ENCODE results near the gene ANKH.

Gene ANKH

DNA sequence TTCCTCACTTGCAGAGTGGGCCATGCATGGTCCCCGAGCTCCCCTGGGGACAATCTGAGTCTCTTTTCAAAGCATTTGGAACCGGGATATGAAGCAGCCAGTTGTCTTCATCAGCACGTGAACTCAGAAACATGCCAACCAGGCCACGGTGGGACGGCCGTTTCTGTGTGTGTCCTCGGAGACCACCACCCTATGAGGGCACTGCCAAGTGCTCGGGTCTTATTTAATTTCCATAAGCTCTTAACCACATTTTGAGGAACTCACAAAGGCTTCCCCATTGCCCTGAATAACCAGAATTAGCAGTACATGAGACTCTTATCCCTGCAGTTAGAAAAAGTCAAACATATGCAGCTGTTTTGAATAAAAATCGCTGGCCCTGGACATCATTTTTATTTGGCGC is 146.9 kb downstream of the ANKH start:
- H4K20me1 ChIP-seq (ENCODE audit: insufficient read depth): no peaks in the 10 kb centered on the region
- H3K4me2 ChIP-seq: no peak overlapping the region
- no peak overlapping the region for H2AFZ ChIP-seq (ENCODE audit: low read depth)

DNA sequence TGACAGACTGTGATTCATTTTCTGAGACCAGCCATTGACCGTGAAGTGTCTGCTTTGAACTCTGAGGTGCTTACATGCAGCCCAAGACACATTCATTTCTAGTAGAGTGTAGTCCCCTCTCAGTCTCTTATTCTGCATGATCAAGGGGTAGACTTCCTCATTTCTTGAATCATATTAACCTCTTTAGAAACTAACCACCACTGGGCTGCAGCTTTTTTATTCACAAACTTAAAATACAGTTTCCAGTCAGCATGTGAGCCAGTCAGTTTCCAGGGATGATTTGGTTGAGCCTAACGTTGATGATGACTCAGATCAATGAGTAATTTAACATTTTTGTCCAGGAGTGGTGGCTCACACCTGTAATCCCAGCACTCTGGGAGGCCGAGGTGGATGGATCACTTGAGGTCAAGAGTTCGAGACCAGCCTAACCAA is 147.9 kb downstream of the ANKH start:
- no peaks in the 10 kb centered on the region for H4K20me1 ChIP-seq (ENCODE audit: insufficient read depth)
- H3K27me3 ChIP-seq (ENCODE audit: insufficient read depth, low read depth): no peaks in the 10 kb centered on the region
- TF ChIP-seq, protein P1, sequence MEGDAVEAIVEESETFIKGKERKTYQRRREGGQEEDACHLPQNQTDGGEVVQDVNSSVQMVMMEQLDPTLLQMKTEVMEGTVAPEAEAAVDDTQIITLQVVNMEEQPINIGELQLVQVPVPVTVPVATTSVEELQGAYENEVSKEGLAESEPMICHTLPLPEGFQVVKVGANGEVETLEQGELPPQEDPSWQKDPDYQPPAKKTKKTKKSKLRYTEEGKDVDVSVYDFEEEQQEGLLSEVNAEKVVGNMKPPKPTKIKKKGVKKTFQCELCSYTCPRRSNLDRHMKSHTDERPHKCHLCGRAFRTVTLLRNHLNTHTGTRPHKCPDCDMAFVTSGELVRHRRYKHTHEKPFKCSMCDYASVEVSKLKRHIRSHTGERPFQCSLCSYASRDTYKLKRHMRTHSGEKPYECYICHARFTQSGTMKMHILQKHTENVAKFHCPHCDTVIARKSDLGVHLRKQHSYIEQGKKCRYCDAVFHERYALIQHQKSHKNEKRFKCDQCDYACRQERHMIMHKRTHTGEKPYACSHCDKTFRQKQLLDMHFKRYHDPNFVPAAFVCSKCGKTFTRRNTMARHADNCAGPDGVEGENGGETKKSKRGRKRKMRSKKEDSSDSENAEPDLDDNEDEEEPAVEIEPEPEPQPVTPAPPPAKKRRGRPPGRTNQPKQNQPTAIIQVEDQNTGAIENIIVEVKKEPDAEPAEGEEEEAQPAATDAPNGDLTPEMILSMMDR (conservative IDR thresholded peaks at IDR 0.05; ENCODE audit: low read depth, low read length): no peak
- no peak overlapping the region for H3K4me3 ChIP-seq (IDR thresholded peaks at IDR 0.05; ENCODE audit: insufficient read depth, low read depth, low read length)
- H3K4me2 ChIP-seq: no peak overlapping the region
- H3K27ac ChIP-seq: no peak overlapping the region
- H3K4me1 ChIP-seq (ENCODE audit: low read depth, poor library complexity, severe bottlenecking): peaks cover 6% of the 10 kb centered on the region
- no peak overlapping the region for H3K9ac ChIP-seq
- no peaks in the 10 kb centered on the region for H3K79me2 ChIP-seq (ENCODE audit: insufficient read depth, low read depth)
- no peaks in the 10 kb centered on the region for H3K36me3 ChIP-seq (ENCODE audit: insufficient read depth)
- H2AFZ ChIP-seq (ENCODE audit: low read depth): no peak overlapping the region

More for the DNA sequence above, 146.9 kb downstream of the ANKH start:
- Histone ChIP-seq H3K4me3 (IDR thresholded peaks at IDR 0.05; ENCODE audit: insufficient read depth, low read depth, low read length) (no peak overlapping the region), H3K79me2 (ENCODE audit: insufficient read depth, low read depth) (no peaks in the 10 kb centered on the region), H3K4me1 (ENCODE audit: low read depth, poor library complexity, severe bottlenecking) (peaks cover 6% of the 10 kb centered on the region), H3K27ac (no peak overlapping the region), H3K36me3 (ENCODE audit: insufficient read depth) (no peaks in the 10 kb centered on the region), H3K27me3 (ENCODE audit: insufficient read depth, low read depth) (no peaks in the 10 kb centered on the region), H3K9ac (no peak overlapping the region)
- TF ChIP-seq, protein P1 (conservative IDR thresholded peaks at IDR 0.05; ENCODE audit: low read depth, low read length): no peak

DNA sequence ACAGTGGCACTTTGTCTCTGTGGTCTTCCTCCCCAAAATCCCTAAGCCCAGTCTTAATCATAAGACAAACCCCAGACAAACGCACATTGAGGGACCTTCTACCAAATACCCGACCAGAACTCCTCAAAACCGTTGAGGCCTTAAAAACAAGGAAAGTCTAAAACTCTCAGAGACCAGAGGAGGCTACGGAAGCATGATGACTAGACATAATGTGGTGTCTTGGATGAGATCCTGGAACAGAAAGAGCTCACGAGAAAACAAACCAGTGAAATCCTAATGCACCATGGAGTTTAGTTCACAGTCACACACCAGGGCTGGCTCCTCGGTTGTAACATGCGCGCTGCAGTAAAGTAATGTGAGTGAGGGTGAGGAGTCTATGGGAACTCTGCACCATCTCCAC is 148.7 kb downstream of the ANKH start:
- Histone ChIP-seq H3K27me3 (ENCODE audit: insufficient read depth, low read depth) (no peaks in the 10 kb centered on the region), H3K36me3 (ENCODE audit: insufficient read depth) (no peaks in the 10 kb centered on the region), H3K4me3 (IDR thresholded peaks at IDR 0.05; ENCODE audit: insufficient read depth, low read depth, low read length) (no peak overlapping the region), H4K20me1 (ENCODE audit: insufficient read depth) (no peaks in the 10 kb centered on the region), H2AFZ (ENCODE audit: low read depth) (no peak overlapping the region), H3K9ac (no peak overlapping the region), H3K27ac (no peak overlapping the region), H3K4me1 (ENCODE audit: low read depth, poor library complexity, severe bottlenecking) (peaks cover 6% of the 10 kb centered on the region), H3K79me2 (ENCODE audit: insufficient read depth, low read depth) (no peaks in the 10 kb centered on the region), H3K4me2 (no peak overlapping the region)
- TF ChIP-seq, protein P1 (conservative IDR thresholded peaks at IDR 0.05; ENCODE audit: low read depth, low read length): no peak

DNA sequence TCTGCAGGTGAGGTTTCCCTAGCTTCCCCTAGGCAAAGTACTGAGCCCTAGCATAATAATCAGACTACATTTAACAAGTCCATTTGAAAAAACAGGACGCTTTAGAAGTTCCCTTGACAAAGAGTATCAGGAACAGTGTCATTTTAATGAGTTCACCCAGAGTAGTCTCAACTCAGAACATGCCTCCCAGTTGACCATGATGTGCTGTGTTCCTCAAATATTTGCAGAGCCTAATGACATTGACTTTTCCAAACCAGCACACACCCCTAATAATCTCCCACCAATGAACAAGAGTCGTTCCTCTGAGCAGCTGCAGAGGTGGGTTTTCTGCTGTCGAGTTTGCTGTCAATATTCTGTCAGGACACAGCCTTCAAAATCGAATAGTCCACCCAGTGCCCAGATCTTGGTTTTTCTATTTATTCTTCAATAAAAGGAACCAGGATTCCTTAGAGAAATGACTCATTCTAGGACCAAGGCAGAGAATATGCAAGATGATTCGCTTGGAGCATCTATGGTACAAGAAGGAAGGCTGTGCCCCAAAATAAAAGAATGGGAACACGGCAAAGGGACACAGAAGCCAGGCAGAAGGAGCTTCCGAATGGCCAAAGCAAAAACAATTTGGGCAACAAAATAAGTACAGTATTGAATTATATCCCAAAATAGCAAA is 149.5 kb downstream of the ANKH start:
- no peaks in the 10 kb centered on the region for H4K20me1 ChIP-seq (ENCODE audit: insufficient read depth)
- no peaks in the 10 kb centered on the region for H3K27me3 ChIP-seq (ENCODE audit: insufficient read depth, low read depth)
- no peaks in the 10 kb centered on the region for H3K4me1 ChIP-seq (ENCODE audit: low read depth, poor library complexity, severe bottlenecking)
- H3K4me3 ChIP-seq (IDR thresholded peaks at IDR 0.05; ENCODE audit: insufficient read depth, low read depth, low read length): no peak overlapping the region
- no peaks in the 10 kb centered on the region for H3K36me3 ChIP-seq (ENCODE audit: insufficient read depth)
- TF ChIP-seq, protein P1 (conservative IDR thresholded peaks at IDR 0.05; ENCODE audit: low read depth, low read length): no peak
- no peak overlapping the region for H3K4me2 ChIP-seq
- H2AFZ ChIP-seq (ENCODE audit: low read depth): no peak overlapping the region
- no peaks in the 10 kb centered on the region for H3K79me2 ChIP-seq (ENCODE audit: insufficient read depth, low read depth)
- H3K9ac ChIP-seq: no peak overlapping the region
- H3K27ac ChIP-seq: no peak overlapping the region

Data from KMS-11 (cell line).